A204.1 (cell line): Measurements from ENCODE around the gene MCM10.
"Not testable (repeated sequence)": the region's sequence is repeated elsewhere in the genome, so short reads cannot be mapped to it uniquely, and the experiment has no call there.

Experiments used
- FAIRE-seq: peaks from 2 replicates; lab custom pipeline; 2012; peaks lifted over from hg19 to GRCh38; lab: Jason Lieb, UNC

MCM10 gene

GRCh38 chr10:13221572-13221971 lies 60.2 kb downstream of the MCM10 start:
- FAIRE-seq, result no peak

- FAIRE-seq, result no peak
These were observed 60.8 kb downstream of the MCM10 start for GRCh38 chr10:13222151-13222550.

- FAIRE-seq, result no peak
These were observed 61.2 kb downstream of the MCM10 start for GRCh38 chr10:13222566-13222965.

GRCh38 chr10:13223241-13223640 lies 61.9 kb downstream of the MCM10 start:
- FAIRE-seq, result no peak

GRCh38 chr10:13224210-13224995 lies 63.0 kb downstream of the MCM10 start:
- no peak for FAIRE-seq

- no peak for FAIRE-seq
These were observed 64.2 kb downstream of the MCM10 start for GRCh38 chr10:13225601-13226000.

- FAIRE-seq, result no peak
These were observed 65.7 kb downstream of the MCM10 start for GRCh38 chr10:13227031-13227430.

- no peak for FAIRE-seq
These were observed 69.8 kb downstream of the MCM10 start for GRCh38 chr10:13231190-13231589.

- no peak for FAIRE-seq
These were observed 70.5 kb downstream of the MCM10 start for GRCh38 chr10:13231808-13232207.

GRCh38 chr10:13233358-13233757 lies 72.0 kb downstream of the MCM10 start:
- no peak for FAIRE-seq

GRCh38 chr10:13234172-13234571 lies 72.8 kb downstream of the MCM10 start, which contains the start of gene UCMA:
Gene UCMA, minus strand, starts transcription at chr10:13234374. Its CDS starts 116 bp downstream, at chr10:13234258.
- FAIRE-seq, result no peak

GRCh38 chr10:13234736-13235135 lies 73.4 kb downstream of the MCM10 start:
- FAIRE-seq, result not testable (repeated sequence)

- FAIRE-seq, result no peak
These were observed 75.3 kb downstream of the MCM10 start for GRCh38 chr10:13236638-13237037.

- no peak for FAIRE-seq
These were observed 77.1 kb downstream of the MCM10 start for GRCh38 chr10:13238271-13239077.

- no peak for FAIRE-seq
These were observed 78.6 kb downstream of the MCM10 start for GRCh38 chr10:13239923-13240322.

GRCh38 chr10:13241613-13242012 lies 80.3 kb downstream of the MCM10 start:
- FAIRE-seq, result no peak

- not testable (repeated sequence) for FAIRE-seq
These were observed 80.9 kb downstream of the MCM10 start for GRCh38 chr10:13242260-13242659.

- no peak for FAIRE-seq
These were observed 85.9 kb downstream of the MCM10 start for GRCh38 chr10:13247246-13247645.

- FAIRE-seq, result no peak
These were observed 86.4 kb downstream of the MCM10 start for GRCh38 chr10:13247784-13248183.

- no peak for FAIRE-seq
These were observed 92.4 kb downstream of the MCM10 start for GRCh38 chr10:13253726-13254125.

- peak; percentile 73 for FAIRE-seq
These were observed 95.3 kb downstream of the MCM10 start for GRCh38 chr10:13256627-13257026.

GRCh38 chr10:13257621-13258140 lies 96.3 kb downstream of the MCM10 start:
- FAIRE-seq, result no peak
